ENCODE measurements around the gene RBSN. TPM values are rescaled to one million over a fixed set of nuclear protein-coding genes. Genes with fewer than 3 reads are reported as not detected.

Gene RBSN
- total and polyA plus RNA-seq, 2 experiments from 2014 or later, result 10.6 to 26.5 TPM

GRCh38 chr3:15045667-15046066 is 53.3 kb downstream of the RBSN start:
- Histone ChIP-seq H2AFZ (no peak overlapping the region), H3K4me1 (ENCODE audit: insufficient read depth) (no peaks in the 10 kb centered on the region), H3K36me3 (ENCODE audit: insufficient read depth) (peaks cover 68% of the 10 kb centered on the region), H3K27ac (ENCODE audit: low read depth) (no peak overlapping the region), H3K4me2 (no peak overlapping the region), H3F3A (replicated peaks; ENCODE audit: low read depth) (peaks cover 34% of the 10 kb centered on the region; the same call in 1 of the 2 replicates), H3K27me3 (ENCODE audit: insufficient read depth) (no peaks in the 10 kb centered on the region), H3K9me2 (ENCODE audit: insufficient read depth) (no peaks in the 10 kb centered on the region), H3K4me3 (no peak overlapping the region), H4K20me1 (replicated peaks; ENCODE audit: insufficient read depth) (peaks cover 38% of the 10 kb centered on the region), H3K79me2 (replicated peaks; ENCODE audit: insufficient read depth) (peaks cover 15% of the 10 kb centered on the region)
- H3K36me3 Mint-ChIP-seq (ENCODE audit: low read depth), result peaks cover 91% of the 10 kb centered on the region
- peaks cover 8% of the 10 kb centered on the region for H3K27me3 Mint-ChIP-seq (ENCODE audit: insufficient read depth, low read depth, poor library complexity)
- no peaks in the 10 kb centered on the region for H3K9me3 Mint-ChIP-seq
- no peak overlapping the region for H3K4me3 Mint-ChIP-seq
- no peak for DNase-seq (ENCODE audit: low spot score)
- ATAC-seq, result no peak
- H3K4me1 Mint-ChIP-seq, result no peaks in the 10 kb centered on the region
- no peak for TF ChIP-seq ZNF114 (CRISPR knock-in tag; IDR thresholded peaks at IDR 0.05)
- H3K27ac Mint-ChIP-seq, result no peak overlapping the region

DNA sequence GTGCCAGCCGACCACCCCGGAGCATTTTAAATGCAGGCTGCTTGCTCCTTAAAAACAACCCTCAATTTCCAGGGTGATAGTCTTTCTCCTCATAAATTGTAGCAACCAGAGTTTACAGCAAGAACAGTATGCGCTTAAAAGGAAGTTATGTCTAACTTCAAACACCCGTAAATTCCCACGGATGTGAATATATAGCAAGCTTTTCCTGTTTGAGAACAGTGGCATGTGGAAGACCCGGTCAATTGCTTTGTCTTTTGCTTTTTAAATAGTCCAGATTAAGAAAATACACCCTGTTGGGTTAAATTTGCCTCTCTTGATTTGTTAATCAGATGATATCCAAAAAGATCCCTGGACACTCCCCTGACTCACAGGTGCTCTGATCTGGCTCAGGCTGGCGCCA is 54.6 kb downstream of the RBSN start:
- H3K27ac ChIP-seq (ENCODE audit: low read depth), result no peak overlapping the region
- H3K36me3 ChIP-seq (ENCODE audit: insufficient read depth), result peaks cover 59% of the 10 kb centered on the region
- H4K20me1 ChIP-seq (replicated peaks; ENCODE audit: insufficient read depth), result peaks cover 29% of the 10 kb centered on the region
- Mint-ChIP-seq H3K4me1 (no peaks in the 10 kb centered on the region), H3K9me3 (no peaks in the 10 kb centered on the region), H3K36me3 (ENCODE audit: low read depth) (peaks cover 88% of the 10 kb centered on the region), H3K4me3 (no peak overlapping the region), H3K27ac (0 out of 2 replicates have a peak overlapping the region, but pooled peaks have one; percentile 12), H3K27me3 (ENCODE audit: insufficient read depth, low read depth, poor library complexity) (peaks cover 6% of the 10 kb centered on the region)
- peaks cover 29% of the 10 kb centered on the region; the same call in 1 of the 2 replicates for H3F3A ChIP-seq (replicated peaks; ENCODE audit: low read depth)
- H3K79me2 ChIP-seq (replicated peaks; ENCODE audit: insufficient read depth), result peaks cover 6% of the 10 kb centered on the region
- DNase-seq (ENCODE audit: low spot score), result no peak
- H3K4me2 ChIP-seq, result no peak overlapping the region
- no peak overlapping the region for H2AFZ ChIP-seq
- no peak overlapping the region for H3K4me3 ChIP-seq
- no peaks in the 10 kb centered on the region for H3K9me2 ChIP-seq (ENCODE audit: insufficient read depth)
- ATAC-seq, result no peak
- no peaks in the 10 kb centered on the region for H3K4me1 ChIP-seq (ENCODE audit: insufficient read depth)
- TF ChIP-seq CREB1 (CRISPR knock-in tag; IDR thresholded peaks at IDR 0.05; ENCODE audit: low read depth) (no peak), STAT1 (IDR thresholded peaks at IDR 0.05; ENCODE audit: unreplicated experiment) (no peak), ETS1 (IDR thresholded peaks at IDR 0.05) (no peak), REST (IDR thresholded peaks at IDR 0.05; ENCODE audit: unreplicated experiment) (no peak)
- no peaks in the 10 kb centered on the region for H3K27me3 ChIP-seq (ENCODE audit: insufficient read depth)

Data from GM23338 (cell line).